NCI-H748 treated with DMSO at 0.1 percent for 48 hours (cell line): Measurements from ENCODE around the gene KIAA0586.
"Not testable (repeated sequence)": the region's sequence is repeated elsewhere in the genome, so short reads cannot be mapped to it uniquely, and the experiment has no call there.

ENCODE experiments used
- DNase-seq: peaks from one replicate; lab custom pipeline; 2025; lab: John Stamatoyannopoulos, UW

The KIAA0586 gene

GRCh38 chr14:58547649-58548048 lies 120.1 kb downstream of the KIAA0586 start:
- no peak for DNase-seq

DNA sequence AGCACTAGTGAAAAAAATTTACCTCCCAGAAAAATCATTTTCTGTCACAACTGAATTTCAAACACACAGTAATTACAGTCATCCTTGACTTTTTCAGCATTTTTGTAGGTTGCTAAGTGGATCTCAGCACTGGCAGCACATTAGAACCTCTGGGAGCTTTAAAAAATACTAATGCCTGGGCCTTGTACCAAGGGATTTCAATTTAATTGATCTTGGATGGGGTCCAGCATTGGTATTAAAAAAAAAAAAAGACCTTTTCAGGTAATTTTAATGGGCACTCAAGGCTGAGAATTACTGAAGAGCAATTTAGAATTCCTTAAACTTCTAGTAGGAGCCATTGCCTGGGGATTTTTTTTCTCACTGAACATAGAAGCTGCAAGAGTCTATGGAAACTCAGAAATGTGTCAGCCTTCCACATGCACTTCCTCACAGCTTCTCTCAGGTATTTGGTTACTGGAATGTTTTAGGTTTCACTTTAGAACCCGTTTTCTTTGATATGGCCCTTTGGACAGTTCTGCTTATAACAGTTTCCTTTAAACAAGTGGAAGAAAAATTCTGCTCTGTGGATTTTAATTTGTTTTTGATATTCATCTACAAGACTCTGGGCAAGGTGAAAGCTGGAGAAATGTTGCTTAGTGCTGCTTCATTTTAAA lies 121.7 kb downstream of the KIAA0586 start:
- DNase-seq: no peak

DNA sequence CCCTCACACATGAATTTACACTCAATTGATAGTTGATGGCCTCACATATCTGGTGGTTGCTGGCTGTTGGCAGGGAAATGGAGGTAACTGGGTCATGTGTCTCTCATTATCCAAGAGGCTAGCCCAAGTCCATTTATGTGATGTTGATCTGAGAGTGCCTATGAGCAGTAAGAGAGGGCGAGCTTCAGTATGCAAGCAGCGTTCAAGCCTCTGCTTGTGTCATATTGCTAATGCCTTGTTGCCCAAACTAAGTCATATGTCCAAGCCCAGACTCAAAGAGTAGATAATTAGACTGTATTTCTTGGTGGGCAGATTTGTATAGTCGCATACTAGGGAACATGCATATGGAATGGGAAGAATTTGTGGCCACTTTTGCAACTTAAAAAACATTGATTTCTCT lies 126.4 kb downstream of the KIAA0586 start:
- DNase-seq: no peak

DNA sequence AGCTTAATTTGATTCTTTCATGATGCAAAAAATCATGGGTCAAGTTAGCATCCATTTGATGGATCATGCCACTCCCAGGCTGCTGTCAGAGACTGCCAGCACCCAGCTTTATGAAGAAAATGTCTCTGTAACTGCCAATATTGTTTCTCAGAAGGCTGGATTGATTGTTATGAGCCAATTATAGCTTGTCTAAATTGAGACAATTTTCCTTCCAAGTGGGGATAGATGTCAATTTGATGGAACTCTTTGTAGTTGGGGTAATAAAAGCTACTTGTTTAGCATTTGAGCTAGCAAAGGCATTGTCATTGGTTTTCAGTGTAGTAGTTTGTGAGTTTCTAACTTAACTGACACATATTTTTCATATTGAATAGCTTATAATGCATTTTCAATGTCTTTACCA lies 128.1 kb downstream of the KIAA0586 start:
- no peak for DNase-seq

- no peak for DNase-seq
Observed at GRCh38 chr14:58557242-58557641, 129.7 kb downstream of the KIAA0586 start.

DNA sequence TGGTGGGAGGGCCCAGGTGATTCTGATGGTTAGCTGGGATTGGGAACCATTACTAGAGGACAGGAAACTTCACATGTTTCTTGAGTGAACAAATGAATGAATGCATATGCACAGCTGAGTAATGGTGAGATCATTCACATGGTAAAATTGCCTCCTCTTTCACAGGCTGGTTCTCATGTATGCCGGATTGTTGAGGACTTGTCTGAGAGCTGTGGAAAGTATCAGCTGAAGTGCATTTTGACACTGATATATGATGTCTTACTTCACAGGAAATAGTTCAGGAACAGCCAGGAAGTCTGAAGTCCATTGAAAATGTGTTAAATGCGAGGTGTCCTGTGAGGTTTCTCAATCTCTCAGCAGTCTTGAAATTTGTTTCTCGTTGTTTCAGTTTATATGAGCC lies 132.7 kb downstream of the KIAA0586 start:
- DNase-seq: no peak

DNA sequence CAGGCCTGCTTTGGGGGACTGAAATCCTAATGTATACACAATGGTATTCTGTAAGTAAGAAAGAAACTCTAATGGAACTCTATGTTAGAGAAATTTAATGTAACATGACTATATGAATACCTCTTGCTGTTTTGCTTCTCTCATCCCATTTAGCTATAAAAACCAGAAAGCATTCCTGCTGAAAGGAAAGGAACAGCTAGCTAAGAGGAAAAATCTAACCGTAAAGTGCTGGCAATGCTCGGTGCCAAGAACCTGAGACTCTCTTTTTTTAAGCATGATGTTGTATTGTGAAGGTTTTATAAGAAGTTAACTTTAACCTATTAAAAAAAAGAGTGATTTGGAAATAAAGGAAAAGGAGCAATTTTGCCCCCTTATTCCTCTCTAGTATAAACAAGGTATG lies 134.6 kb downstream of the KIAA0586 start:
- DNase-seq: no peak

- no peak for DNase-seq
Observed at GRCh38 chr14:58563978-58564377, 136.5 kb downstream of the KIAA0586 start.

- DNase-seq: no peak
Observed at GRCh38 chr14:58565832-58566231, 138.3 kb downstream of the KIAA0586 start.

GRCh38 chr14:58566979-58567378 lies 139.5 kb downstream of the KIAA0586 start:
- no peak for DNase-seq

- no peak for DNase-seq
Observed at GRCh38 chr14:58568322-58568721, 140.8 kb downstream of the KIAA0586 start.

- no peak for DNase-seq
Observed at GRCh38 chr14:58571256-58571655, 143.7 kb downstream of the KIAA0586 start.

DNA sequence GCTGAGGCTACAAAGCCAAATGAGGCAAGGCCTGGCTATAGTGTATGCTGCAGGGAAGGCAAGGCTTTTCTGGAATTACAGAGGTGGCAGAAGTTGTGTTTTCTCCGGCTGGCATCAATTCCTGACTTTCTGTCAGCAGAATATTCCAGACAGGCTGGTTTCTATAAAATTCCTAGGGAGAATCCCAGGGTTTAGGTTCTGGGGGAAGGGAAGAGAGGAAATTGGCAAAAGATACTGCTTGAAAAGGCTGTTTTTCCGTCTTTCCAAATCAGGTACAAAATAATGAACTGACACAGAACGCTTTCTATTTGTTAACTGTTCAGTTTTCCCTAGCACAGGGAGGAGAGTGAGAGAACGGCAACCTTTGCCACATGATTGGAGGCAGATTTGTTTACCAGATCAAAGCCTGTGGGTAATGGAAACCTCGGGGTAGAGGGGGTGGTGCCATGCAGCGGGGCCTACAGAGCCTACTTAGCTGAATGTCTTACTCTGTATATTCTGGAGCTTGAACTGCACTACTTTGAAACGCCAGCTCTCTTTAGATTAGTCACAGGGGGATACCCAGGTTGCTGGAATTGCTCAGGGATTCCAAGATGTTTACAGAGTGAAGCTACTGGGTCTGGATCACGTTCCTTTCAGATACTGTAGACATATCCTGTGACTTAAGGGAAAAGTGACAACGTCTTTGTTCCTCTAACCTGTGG lies 144.4 kb downstream of the KIAA0586 start:
- no peak for DNase-seq

- DNase-seq: no peak
Observed at GRCh38 chr14:58572473-58572853, 144.9 kb downstream of the KIAA0586 start.

DNA sequence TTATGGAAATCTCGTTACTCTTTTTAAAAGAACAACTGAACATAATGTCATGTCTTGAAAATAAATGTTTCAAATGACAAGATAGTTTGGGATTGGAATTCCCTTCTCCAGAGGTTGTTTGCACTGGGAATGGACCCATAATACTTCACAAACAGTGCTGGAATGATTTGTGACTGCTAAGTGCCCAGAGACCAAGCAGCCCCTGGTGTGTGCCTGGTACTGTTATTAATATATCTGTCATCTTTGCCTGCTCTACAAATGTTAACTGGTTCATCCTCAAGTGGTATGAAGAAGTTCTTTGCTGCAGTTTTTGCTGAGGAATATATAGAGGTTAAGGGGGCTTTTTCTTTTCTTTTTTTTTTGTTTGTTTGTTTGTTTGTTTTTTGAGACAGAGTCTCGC lies 145.3 kb downstream of the KIAA0586 start:
- no peak for DNase-seq

DNA sequence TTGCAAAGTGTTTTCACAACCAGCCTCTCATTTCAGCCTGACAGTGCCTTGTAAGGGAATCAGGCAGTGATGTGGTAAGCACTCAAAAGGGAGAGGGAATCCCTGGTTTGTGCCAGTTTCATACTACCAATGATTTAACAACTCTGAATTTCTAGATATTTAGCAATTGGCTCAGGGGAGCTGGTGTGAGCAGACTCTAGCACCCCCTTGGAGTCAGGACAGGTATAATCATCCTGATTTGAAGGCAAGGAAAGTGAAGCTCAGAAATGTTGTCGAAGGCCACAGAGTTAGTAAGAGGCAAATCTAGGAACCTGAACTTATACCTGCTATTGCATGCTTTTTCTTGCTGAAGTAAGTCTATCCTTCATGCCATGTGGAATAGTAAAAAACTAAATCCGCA lies 147.1 kb downstream of the KIAA0586 start:
- no peak for DNase-seq

- DNase-seq: no peak
Observed at GRCh38 chr14:58575956-58576355, 148.4 kb downstream of the KIAA0586 start.

DNA sequence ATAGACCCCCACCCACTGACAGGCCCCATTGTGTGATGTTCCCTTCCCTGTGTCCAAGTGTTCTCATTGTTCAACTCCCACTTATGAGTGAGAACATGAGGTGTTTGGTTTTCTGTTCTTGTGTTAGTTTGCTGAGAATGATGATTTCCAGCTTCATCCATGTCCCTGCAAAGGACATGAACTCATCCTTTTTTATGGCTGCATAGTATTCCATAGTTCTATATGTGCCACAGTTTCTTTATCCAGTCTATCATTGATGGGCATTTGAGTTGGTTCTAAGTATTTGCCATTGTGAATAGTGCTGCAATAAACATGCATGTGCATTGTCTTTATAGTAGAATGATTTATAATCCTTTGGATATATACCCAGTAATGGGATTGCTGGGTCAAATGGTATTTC lies 152.5 kb downstream of the KIAA0586 start:
- DNase-seq: not testable (repeated sequence)

DNA sequence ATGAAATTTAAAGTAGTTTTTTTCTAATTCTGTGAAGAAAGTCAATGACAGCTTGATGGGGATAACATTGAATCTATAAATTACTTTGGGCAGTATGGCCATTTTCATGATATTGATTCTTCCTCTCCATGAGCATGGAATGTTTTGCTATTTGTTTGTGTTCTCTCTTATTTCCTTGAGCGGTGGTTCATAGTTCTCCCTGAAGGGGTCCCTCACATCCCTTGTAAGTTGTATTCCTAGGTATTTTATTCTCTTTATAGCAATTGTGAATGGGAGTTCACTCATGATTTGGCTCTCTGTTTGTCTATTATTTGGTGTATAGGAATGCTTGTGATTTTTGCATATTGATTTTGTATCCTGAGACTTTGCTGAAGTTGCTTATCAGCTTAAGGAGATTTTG lies 153.9 kb downstream of the KIAA0586 start:
- DNase-seq: not testable (repeated sequence)

GRCh38 chr14:58584383-58584782 lies 156.9 kb downstream of the KIAA0586 start:
- DNase-seq: no peak

DNA sequence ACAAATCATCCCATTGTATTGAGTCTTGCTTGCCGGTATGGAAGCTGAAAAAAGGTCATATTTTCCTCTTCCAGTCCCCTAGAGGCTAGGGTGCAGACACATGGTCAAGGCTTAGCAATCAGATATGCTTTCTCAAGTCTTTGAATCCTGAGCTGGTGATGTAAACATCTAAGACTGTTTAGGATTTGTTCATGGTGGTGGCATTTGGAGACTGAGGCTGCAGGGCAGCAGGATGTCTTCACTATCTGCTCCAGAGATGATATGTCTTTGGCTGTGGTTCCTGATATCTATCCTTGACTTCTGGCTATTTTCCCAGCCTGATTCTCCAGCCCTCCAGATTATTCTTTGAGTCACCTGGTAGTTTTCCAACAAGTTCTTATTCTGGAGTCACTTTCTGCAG lies 159.8 kb downstream of the KIAA0586 start:
- DNase-seq: no peak

DNA sequence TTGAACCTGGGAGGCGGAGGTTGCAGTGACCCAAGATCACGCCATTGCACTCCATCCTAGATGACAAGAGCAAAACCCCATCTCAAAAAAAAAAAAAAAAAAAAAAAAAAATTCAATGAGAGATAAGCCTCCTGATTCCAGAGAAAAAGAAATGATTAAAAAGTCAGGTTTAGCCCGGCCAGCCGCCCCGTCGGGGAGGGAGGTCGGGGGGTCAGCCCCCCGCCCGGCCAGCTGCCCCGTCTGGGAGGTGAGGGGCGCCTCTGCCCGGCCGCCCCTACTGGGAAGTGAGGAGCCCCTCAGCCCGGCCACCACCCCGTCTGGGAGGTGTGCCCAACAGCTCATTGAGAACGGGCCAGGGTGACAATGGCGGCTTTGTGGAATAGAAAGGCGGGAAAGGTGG lies 160.8 kb downstream of the KIAA0586 start:
- DNase-seq: not testable (repeated sequence)

DNA sequence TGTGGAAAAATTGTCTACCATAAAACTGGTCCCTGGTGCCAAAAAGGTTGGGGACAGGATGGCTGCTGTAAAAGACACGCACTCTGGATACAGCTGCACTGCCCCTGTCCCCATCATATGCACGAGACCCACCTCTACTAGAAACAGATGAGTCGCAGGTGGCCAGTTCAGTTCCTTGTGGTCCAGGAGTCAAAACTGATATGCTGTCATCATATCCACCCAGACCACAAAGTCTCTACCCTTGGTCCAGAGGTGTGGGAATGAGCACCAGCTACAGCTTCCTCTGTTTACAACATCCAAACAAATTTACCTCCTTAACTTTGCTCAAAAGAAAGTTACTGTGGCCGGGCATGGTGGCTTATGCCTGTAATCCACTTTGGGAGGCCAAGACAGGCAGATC lies 166.5 kb downstream of the KIAA0586 start:
- no peak for DNase-seq

GRCh38 chr14:58597041-58597440 lies 169.5 kb downstream of the KIAA0586 start:
- no peak for DNase-seq
